BJ (cell line): ENCODE results near the gene MLPH. TPM values are rescaled to one million over a fixed set of nuclear protein-coding genes. Genes with fewer than 3 reads are reported as not detected.

Source experiments
- CTCF ChIA-PET: fragments of 350-600 bp; formaldehyde crosslinking; extraction: SDS; loops from one replicate; lab custom pipeline; 2021; ENCODE audit warnings: antibody characterized with exemption, inconsistent platforms; lab: Yijun Ruan, JAX
- POLR2A ChIA-PET: fragments of 300-600 bp; sonication (Branson Sonifier 250); formaldehyde crosslinking; extraction: SDS; loops from one replicate; lab custom pipeline; 2021; ENCODE audit warnings: antibody characterized with exemption; lab: Charles Lee
- DNase-seq: peaks from one replicate; pipeline ENCODE4 v3.0.0-alpha.2; 2011; ENCODE audit warnings: low read depth
- H3K27me3 ChIP-seq: 2 replicates; pipeline ENCODE4 v1.6.0; 2011; ENCODE audit warnings: low read length; ENCODE audit not compliant: control insufficient read depth, insufficient read depth
- H3K36me3 ChIP-seq: 2 replicates; pipeline ENCODE4 v1.5.1; 2011; ENCODE audit warnings: low read length; ENCODE audit not compliant: control insufficient read depth, insufficient read depth
- H3K4me3 ChIP-seq: 2 replicates; pipeline ENCODE4 v1.5.1; 2011; ENCODE audit warnings: low read depth, mild to moderate bottlenecking, control low read depth, low read length
- polyA plus RNA-seq: library from polyadenylated mRNA; depleted of rRNA; stranded (reverse); fragments of >200 nt; gene quantifications from 2 replicates; pipeline ENCODE4 v1.2.3, GENCODE V29; 2011
- TF ChIP-seq, protein P1 (sequence below): IDR thresholded peaks from 2 replicates; pipeline ENCODE4 v1.5.1; 2011; ENCODE audit warnings: low read depth, mild to moderate bottlenecking, control low read depth, inconsistent platforms, low read length, moderate library complexity; ENCODE audit not compliant: insufficient read depth

The MLPH gene
- polyA plus RNA-seq, 1 experiment: 18.5 TPM

DNA sequence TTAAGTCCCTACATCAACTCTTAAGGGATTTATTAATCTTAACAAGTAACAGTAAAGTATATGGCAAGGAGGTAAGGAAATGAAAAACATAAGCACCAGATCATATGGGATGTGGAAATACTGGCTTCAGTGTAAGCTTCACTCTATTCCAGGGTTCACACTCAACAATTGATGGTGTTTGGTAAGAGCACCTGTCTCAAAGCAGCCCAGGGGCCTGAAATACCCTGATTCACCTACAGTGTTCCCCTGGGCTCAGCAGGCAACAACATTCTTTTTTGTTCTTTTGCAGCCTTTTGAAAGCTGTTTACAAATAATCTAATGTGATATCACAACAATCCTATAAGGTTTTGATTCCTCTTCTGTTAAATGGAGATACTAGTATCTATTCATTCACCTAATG is 1.2 kb upstream of the MLPH start:
- DNase-seq: no peak
- TF ChIP-seq, protein P1, sequence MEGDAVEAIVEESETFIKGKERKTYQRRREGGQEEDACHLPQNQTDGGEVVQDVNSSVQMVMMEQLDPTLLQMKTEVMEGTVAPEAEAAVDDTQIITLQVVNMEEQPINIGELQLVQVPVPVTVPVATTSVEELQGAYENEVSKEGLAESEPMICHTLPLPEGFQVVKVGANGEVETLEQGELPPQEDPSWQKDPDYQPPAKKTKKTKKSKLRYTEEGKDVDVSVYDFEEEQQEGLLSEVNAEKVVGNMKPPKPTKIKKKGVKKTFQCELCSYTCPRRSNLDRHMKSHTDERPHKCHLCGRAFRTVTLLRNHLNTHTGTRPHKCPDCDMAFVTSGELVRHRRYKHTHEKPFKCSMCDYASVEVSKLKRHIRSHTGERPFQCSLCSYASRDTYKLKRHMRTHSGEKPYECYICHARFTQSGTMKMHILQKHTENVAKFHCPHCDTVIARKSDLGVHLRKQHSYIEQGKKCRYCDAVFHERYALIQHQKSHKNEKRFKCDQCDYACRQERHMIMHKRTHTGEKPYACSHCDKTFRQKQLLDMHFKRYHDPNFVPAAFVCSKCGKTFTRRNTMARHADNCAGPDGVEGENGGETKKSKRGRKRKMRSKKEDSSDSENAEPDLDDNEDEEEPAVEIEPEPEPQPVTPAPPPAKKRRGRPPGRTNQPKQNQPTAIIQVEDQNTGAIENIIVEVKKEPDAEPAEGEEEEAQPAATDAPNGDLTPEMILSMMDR: no peak
- Histone ChIP-seq H3K36me3 (no peaks in the 10 kb centered on the region), H3K4me3 (no peak overlapping the region; the same call in 1 of the 2 replicates), H3K27me3 (no peaks in the 10 kb centered on the region)
- CTCF ChIA-PET: interaction anchor here (0.6 to 4.3 kb wide), 5 partner anchors 10 to 64 kb away, joined by 3 to 22 read pairs (median 3); no protein-coding TSS in a partner anchor
- POLR2A ChIA-PET: interaction anchor here (0.6 kb wide), 1 partner anchor 210 kb away, joined by 4 read pairs; no protein-coding TSS in a partner anchor

DNA sequence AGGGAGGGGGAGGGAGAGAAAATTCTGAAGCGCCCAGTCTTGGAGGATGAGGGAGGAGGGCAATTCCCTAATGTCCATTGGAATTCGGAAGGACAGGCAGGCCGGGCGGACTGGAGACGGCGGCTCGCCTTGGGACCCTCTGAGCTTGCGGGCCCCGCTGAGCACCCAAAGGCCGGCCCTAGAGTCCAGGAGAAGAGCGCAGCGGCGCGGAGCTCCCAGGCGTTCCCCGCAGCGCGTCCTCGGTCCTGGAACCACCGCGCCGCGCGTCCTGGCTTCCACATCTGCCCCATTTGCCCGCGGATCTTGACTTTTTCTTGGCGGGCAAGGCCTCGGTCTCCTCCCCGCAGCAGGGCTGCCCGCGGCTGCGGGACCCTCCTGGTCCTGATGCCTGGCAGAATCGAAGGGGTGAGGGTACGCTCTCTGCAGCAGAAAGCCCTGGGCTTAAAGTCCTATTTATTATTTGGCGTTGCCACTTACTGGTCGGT is 675 bp upstream of the MLPH start:
- TF ChIP-seq, protein P1: no peak
- Histone ChIP-seq H3K4me3 (peak overlapping the region; percentile 66), H3K36me3 (no peaks in the 10 kb centered on the region), H3K27me3 (no peaks in the 10 kb centered on the region)
- POLR2A ChIA-PET: no interaction called here
- DNase-seq: no peak
- CTCF ChIA-PET: interaction anchor here (0.7 to 4.3 kb wide), 5 partner anchors 10 to 65 kb away, joined by 3 to 22 read pairs (median 3); no protein-coding TSS in a partner anchor

DNA sequence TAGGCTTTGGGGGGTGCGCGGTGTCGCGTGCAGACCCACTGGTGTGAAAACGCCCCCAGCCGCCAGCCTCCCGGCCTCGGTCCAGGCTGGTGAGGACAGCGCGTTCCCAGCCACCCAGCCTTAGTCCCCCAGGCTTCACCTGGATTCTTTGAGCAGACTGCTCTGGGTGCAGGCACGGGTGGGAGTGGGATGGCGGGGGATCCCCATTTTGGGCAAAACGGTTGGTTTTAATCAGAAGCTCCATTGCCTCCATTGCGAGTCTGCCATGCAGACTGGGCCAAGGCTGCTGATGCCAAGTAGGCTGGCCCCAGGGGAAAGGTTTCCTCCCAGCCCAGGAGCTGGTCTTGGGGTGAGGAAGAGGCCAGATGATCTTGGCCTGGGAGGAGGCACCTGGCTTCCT is 445 bp downstream of the MLPH start:
- ChIA-PET POLR2A (interaction anchor here (0.6 kb wide), 1 partner anchor 26 kb away, joined by 3 read pairs; no protein-coding TSS in a partner anchor), CTCF (interaction anchor here (0.9 to 4.3 kb wide), 6 partner anchors 12 to 333 kb away, joined by 3 to 22 read pairs (median 4); no protein-coding TSS in a partner anchor)
- Histone ChIP-seq H3K27me3 (no peaks in the 10 kb centered on the region), H3K36me3 (no peaks in the 10 kb centered on the region), H3K4me3 (peak overlapping the region; percentile 66)
- DNase-seq: no peak
- TF ChIP-seq, protein P1: no peak

DNA sequence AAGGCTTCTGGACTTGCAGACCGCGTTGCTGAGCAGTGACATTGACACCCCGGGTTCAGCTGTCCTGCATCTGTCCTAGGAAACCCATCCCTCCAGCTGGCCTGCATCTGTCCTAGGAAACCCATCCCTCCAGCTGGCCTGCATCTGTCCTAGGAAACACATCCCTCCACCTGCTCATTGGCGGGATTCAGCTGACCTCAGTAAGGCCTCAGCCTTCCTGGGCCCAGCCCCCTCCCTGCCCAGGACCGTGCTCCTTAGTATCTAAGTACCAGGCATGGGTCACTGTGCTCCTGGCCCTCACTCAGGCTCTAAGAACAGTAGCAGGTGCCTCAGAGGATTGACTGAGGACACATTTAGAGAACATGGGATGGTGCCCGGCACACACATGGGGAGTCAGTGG is 1.2 kb downstream of the MLPH start:
- no peak for DNase-seq
- H3K27me3 ChIP-seq: no peaks in the 10 kb centered on the region
- TF ChIP-seq, protein P1: no peak
- no peak overlapping the region for H3K4me3 ChIP-seq
- ChIA-PET CTCF (interaction anchor here (0.9 to 2.1 kb wide), 7 partner anchors 11 to 334 kb away, joined by 3 to 8 read pairs (median 5); no protein-coding TSS in a partner anchor), POLR2A (interaction anchor here (0.6 kb wide), 1 partner anchor 25 kb away, joined by 3 read pairs; no protein-coding TSS in a partner anchor)
- no peaks in the 10 kb centered on the region for H3K36me3 ChIP-seq

DNA sequence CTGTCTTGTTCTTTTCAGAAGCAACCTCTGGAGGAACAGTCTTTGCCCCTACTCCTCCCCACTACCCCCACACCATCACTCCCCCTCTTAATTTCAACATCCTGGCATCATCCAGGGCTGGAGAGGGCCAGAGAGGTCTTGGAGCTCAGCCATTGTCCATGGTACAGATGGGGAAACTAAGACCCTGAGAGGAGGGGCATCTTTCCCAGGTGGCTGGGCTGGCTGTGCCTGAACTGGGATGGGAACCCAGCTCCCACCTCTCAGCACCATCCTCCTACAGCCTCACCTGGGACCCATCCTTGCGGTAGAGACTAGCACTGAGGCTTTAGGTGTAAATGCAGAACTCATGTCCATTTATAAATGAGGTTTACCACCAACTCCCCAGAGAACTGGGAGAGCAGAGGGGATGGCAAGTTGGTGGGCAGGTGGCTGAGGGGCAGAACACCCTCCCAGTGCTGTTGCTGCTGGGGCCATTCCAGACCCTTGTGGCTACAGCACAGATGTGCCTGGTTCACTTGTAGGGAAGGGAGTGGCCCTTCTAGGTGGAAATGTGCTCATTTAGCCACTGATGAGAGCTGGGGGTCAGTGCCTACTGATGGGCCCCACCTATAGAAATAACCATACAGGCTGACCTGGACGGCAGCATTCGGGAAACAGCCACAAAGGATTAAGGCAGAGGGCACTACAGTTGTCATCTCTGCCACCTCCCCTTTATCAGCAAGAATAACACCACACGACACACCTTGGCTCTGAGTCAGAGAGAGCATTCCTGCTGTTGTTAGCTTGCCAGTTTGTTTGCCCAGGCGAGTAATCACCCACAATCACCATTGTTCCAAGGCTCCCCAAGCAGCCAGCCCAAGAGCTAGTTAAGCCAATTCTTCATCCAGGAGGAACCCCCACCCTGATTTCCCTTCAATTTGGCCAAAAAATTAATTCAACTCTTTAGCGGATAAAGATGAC is 2.1 kb downstream of the MLPH start:
- Histone ChIP-seq H3K36me3 (peaks cover 2% of the 10 kb centered on the region), H3K27me3 (no peaks in the 10 kb centered on the region), H3K4me3 (no peak overlapping the region)
- ChIA-PET POLR2A (interaction anchor here (0.8 kb wide), 1 partner anchor 383 kb away, joined by 3 read pairs; no protein-coding TSS in a partner anchor), CTCF (interaction anchor here (1.5 to 2.1 kb wide), 4 partner anchors 10 to 20 kb away, joined by 3 to 8 read pairs (median 6); no protein-coding TSS in a partner anchor)
- DNase-seq: no peak
- TF ChIP-seq, protein P1: no peak
